ENCODE measurements around the gene NLN.

- no peak for TF ChIP-seq CTCF (IDR thresholded peaks at IDR 0.05)
- TF ChIP-seq POLR2A (IDR thresholded peaks at IDR 0.05): no peak
These were observed 47.5 kb downstream of the NLN start for GRCh38 chr5:65769539-65769938.

All from adrenal gland (tissue), 5 donors.